Measurements from ENCODE around the gene TAS2R42.

DNA sequence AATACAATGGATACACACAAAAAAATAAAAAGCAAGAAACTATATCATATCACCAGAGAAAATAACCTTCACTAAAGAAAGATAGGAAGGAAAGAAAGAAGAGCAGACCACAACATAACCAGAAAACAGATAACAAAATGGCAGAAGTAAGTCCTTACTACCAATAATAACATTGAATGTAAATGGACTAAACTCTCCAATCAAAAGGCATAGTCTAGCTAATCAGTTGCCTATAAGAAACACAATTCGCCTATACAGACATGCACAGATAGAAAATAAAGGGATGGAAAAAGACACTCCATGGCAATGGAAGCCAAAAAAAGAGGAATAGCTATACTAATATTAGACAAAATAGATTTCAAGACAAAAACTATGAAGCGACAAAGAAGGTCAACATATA lies 43.4 kb downstream of the TAS2R42 start:
- TF ChIP-seq SRSF9 (IDR thresholded peaks at IDR 0.05; ENCODE audit: borderline replicate concordance, insufficient read depth, low read depth, low read length, poor library complexity, severe bottlenecking) (no peak), ONECUT2 (CRISPR knock-in tag; IDR thresholded peaks at IDR 0.05) (no peak)

Data from HepG2 (cell line).